Upper lobe of left lung (tissue), 4 donors: Measurements from ENCODE around the gene INHBE.

ENCODE experiments used
- EP300 ChIP-seq, 4 donors: sonication (generic); formaldehyde crosslinking; IDR thresholded peaks; one replicate each; pipeline ENCODE4 v1.5.1; 2017; ENCODE audit warnings: antibody characterized with exemption in 4 of 4, control low read depth in 2 of 4
- POLR2A ChIP-seq, 4 donors: fragments of 450-650 bp; IDR thresholded peaks; one replicate each; pipeline ENCODE4 v1.5.1; 2016 to 2017; ENCODE audit warnings: antibody characterized with exemption in 4 of 4, mild to moderate bottlenecking in 2 of 4
- POLR2AphosphoS5 ChIP-seq, 2 donors: sonication (generic); formaldehyde crosslinking; IDR thresholded peaks; one replicate each; pipeline ENCODE4 v1.5.1; 2017; ENCODE audit warnings: antibody characterized with exemption in 2 of 2
- TF ChIP-seq, protein P1 (sequence below), 6 experiments: fragments of 450-650 bp in 4 of 6; fragments of 200-600 bp in 2 of 6; sonication (generic) in 2 of 6; IDR thresholded peaks; one replicate each; pipeline ENCODE4 v1.5.1; 2016 to 2019; ENCODE audit warnings: antibody characterized with exemption in 6 of 6

GRCh38 chr12:57449375-57449774 is 5.7 kb upstream of the INHBE start:
- TF ChIP-seq POLR2A (IDR thresholded peaks at IDR 0.05) (no peak), POLR2AphosphoS5 (IDR thresholded peaks at IDR 0.05) (no peak), EP300 (IDR thresholded peaks at IDR 0.05) (no peak)
- TF ChIP-seq, protein P1, sequence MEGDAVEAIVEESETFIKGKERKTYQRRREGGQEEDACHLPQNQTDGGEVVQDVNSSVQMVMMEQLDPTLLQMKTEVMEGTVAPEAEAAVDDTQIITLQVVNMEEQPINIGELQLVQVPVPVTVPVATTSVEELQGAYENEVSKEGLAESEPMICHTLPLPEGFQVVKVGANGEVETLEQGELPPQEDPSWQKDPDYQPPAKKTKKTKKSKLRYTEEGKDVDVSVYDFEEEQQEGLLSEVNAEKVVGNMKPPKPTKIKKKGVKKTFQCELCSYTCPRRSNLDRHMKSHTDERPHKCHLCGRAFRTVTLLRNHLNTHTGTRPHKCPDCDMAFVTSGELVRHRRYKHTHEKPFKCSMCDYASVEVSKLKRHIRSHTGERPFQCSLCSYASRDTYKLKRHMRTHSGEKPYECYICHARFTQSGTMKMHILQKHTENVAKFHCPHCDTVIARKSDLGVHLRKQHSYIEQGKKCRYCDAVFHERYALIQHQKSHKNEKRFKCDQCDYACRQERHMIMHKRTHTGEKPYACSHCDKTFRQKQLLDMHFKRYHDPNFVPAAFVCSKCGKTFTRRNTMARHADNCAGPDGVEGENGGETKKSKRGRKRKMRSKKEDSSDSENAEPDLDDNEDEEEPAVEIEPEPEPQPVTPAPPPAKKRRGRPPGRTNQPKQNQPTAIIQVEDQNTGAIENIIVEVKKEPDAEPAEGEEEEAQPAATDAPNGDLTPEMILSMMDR (IDR thresholded peaks at IDR 0.05) = no peak
